ENCODE measurements around the gene STXBP6.

- TF ChIP-seq, protein P1, sequence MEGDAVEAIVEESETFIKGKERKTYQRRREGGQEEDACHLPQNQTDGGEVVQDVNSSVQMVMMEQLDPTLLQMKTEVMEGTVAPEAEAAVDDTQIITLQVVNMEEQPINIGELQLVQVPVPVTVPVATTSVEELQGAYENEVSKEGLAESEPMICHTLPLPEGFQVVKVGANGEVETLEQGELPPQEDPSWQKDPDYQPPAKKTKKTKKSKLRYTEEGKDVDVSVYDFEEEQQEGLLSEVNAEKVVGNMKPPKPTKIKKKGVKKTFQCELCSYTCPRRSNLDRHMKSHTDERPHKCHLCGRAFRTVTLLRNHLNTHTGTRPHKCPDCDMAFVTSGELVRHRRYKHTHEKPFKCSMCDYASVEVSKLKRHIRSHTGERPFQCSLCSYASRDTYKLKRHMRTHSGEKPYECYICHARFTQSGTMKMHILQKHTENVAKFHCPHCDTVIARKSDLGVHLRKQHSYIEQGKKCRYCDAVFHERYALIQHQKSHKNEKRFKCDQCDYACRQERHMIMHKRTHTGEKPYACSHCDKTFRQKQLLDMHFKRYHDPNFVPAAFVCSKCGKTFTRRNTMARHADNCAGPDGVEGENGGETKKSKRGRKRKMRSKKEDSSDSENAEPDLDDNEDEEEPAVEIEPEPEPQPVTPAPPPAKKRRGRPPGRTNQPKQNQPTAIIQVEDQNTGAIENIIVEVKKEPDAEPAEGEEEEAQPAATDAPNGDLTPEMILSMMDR (IDR thresholded peaks at IDR 0.05), result no peak
- no peak for TF ChIP-seq POLR2A (IDR thresholded peaks at IDR 0.05)
- no peak for TF ChIP-seq EP300 (IDR thresholded peaks at IDR 0.05)
Measured at GRCh38 chr14:24846261-24846660, 203.7 kb downstream of the STXBP6 start.

Measured in suprapubic skin (tissue), 3 donors.